ENCODE results near the gene BICD1. TPM values are rescaled to one million over a fixed set of nuclear protein-coding genes. Genes with fewer than 3 reads are reported as not detected.

The BICD1 gene
- total and polyA plus RNA-seq, 2 of the 13 experiments (the other 11 are each of a cell fraction or from before 2014, with no cell fraction given), result 4.5 to 5.2 TPM

- TF ChIP-seq ZBTB26 (CRISPR knock-in tag; IDR thresholded peaks at IDR 0.05; ENCODE audit: borderline replicate concordance), result no peak
Observed at GRCh38 chr12:32360956-32361355, 254.3 kb downstream of the BICD1 start (continued).

- ChIA-PET POLR2A (no interaction called here), CTCF (ENCODE audit: low intra/inter-chr PET ratio, low total read pairs) (no interaction called here)
- H3K27ac ChIP-seq (ENCODE audit: extremely low read length, insufficient read depth, low read length), result no peak overlapping the region
- DNase-seq (ENCODE audit: low spot score) (no peak), ATAC-seq (no peak), FAIRE-seq (no peak)
- H3K4me3 ChIP-seq (replicated peaks in 1 of 3; ENCODE audit: insufficient read depth in 1 of 3, low read depth in 2 of 3, low read length in 3 of 3), result no peak overlapping the region
- TF ChIP-seq ARID3A (IDR thresholded peaks at IDR 0.05; ENCODE audit: low read depth, low read length), result no peak
- TF ChIP-seq SALL1 (CRISPR knock-in tag; IDR thresholded peaks at IDR 0.05), result no peak
- TF ChIP-seq MAFK (conservative IDR thresholded peaks at IDR 0.05 in 1 of 2, IDR thresholded peaks at IDR 0.05 in 1 of 2; ENCODE audit: low read length in 2 of 2), result 0 out of 4 replicates have a peak, but pooled peaks of 1 of the 2 experiments have one; percentile 10
- TF ChIP-seq MTA1 (CRISPR knock-in tag; IDR thresholded peaks at IDR 0.05; ENCODE audit: borderline replicate concordance), result no peak
- no peaks in the 10 kb centered on the region for H4K20me1 ChIP-seq (ENCODE audit: insufficient read depth, low read length)
- no peak overlapping the region for H3K9ac ChIP-seq (ENCODE audit: insufficient read depth, low read depth, low read length)
- H3K9me3 ChIP-seq (ENCODE audit: low read length), result no peaks in the 10 kb centered on the region
- no peaks in the 10 kb centered on the region for H3K36me3 ChIP-seq (replicated peaks in 1 of 2; ENCODE audit: control insufficient read depth in 1 of 2, insufficient read depth in 2 of 2, low read length in 2 of 2)
- no peaks in the 10 kb centered on the region for H3K27me3 ChIP-seq (ENCODE audit: control insufficient read depth in 1 of 2, insufficient read depth in 2 of 2, low read length in 2 of 2)
- in situ Hi-C loops (cut with HindIII; ENCODE audit: extremely low pct_ligation_motif_present, low pct_unique_long_range_greater_than_20kb), result loop anchor here (10.0 kb wide), 1 partner anchor 312 kb away; the partner anchor contains the start of gene DNM1L
- no TSS peak for BruUV-seq (replicated peaks)
- WGBS (ENCODE audit: low lambda C conversion rate), result 39% methylated on average over 3 of the region's 3 CpGs
- peaks cover 22% of the 10 kb centered on the region for H3K4me1 ChIP-seq (ENCODE audit: insufficient read depth, low read length)
- intact Hi-C loops (cut with micrococcal nuclease; ENCODE audit: unreplicated experiment), result no loop called here
- H2AFZ ChIP-seq (ENCODE audit: low read length), result no peak overlapping the region
- no peaks in the 10 kb centered on the region for H3K79me2 ChIP-seq (ENCODE audit: insufficient read depth, low read length)
- H3K4me2 ChIP-seq (ENCODE audit: low read depth, low read length), result no peak overlapping the region
Observed at GRCh38 chr12:32362892-32363291, 256.2 kb downstream of the BICD1 start.

All from HepG2 (cell line).